ENCODE data around the gene MDFI.

The MDFI gene

GRCh38 chr6:41691426-41692079, 53.3 kb downstream of the MDFI start:
- DNase-seq = no peak

- no peak for DNase-seq
These were observed 53.9 kb downstream of the MDFI start for GRCh38 chr6:41692080-41692675.

GRCh38 chr6:41692730-41693129, 54.5 kb downstream of the MDFI start:
- DNase-seq = no peak

GRCh38 chr6:41693281-41694240, 55.3 kb downstream of the MDFI start:
- DNase-seq = no peak

GRCh38 chr6:41694815-41695526, 56.7 kb downstream of the MDFI start:
- no peak for DNase-seq

- DNase-seq = no peak
These were observed 57.6 kb downstream of the MDFI start for GRCh38 chr6:41695825-41696224.

GRCh38 chr6:41696788-41697187, 58.5 kb downstream of the MDFI start:
- no peak for DNase-seq

- no peak for DNase-seq
These were observed 59.9 kb downstream of the MDFI start for GRCh38 chr6:41697861-41698781.

- no peak for DNase-seq
These were observed 60.8 kb downstream of the MDFI start for GRCh38 chr6:41699063-41699462.

- DNase-seq = no peak
These were observed 62.4 kb downstream of the MDFI start for GRCh38 chr6:41700463-41701347.

GRCh38 chr6:41702089-41702745, 63.9 kb downstream of the MDFI start:
- no peak for DNase-seq

GRCh38 chr6:41702771-41703494, 64.7 kb downstream of the MDFI start:
- DNase-seq = no peak
